Endothelial cell of umbilical vein (primary cell): ENCODE measurements around the gene LRP3.

Experiments used
- EZH2 ChIP-seq: IDR thresholded peaks from 2 replicates; pipeline ENCODE4 v1.6.1; 2012; ENCODE audit warnings: borderline replicate concordance, low read depth, mild to moderate bottlenecking, moderate library complexity, low read length, inconsistent platforms; ENCODE audit not compliant: severe bottlenecking
- FOS ChIP-seq: IDR thresholded peaks from 2 replicates; pipeline ENCODE4 v1.6.1; 2011; ENCODE audit warnings: mild to moderate bottlenecking, low read length, moderate library complexity, borderline replicate concordance; ENCODE audit not compliant: insufficient read depth
- GATA2 ChIP-seq: IDR thresholded peaks from 2 replicates; pipeline ENCODE4 v1.7.0; 2011; ENCODE audit warnings: low read depth, mild to moderate bottlenecking, moderate library complexity, mixed read lengths, low read length; ENCODE audit not compliant: insufficient read length, insufficient read depth
- JUN ChIP-seq: IDR thresholded peaks from 2 replicates; pipeline ENCODE4 v1.6.1; 2011; ENCODE audit warnings: borderline replicate concordance, low read depth; ENCODE audit not compliant: insufficient read length, insufficient read depth
- MAX ChIP-seq: IDR thresholded peaks from 2 replicates; pipeline ENCODE4 v1.6.1; 2011; ENCODE audit not compliant: insufficient read depth, insufficient read length
- MYC ChIP-seq: IDR thresholded peaks from one replicate; pipeline ENCODE4 v1.6.1; 2011; ENCODE audit warnings: mild to moderate bottlenecking, low read depth, low read length
- POLR2A ChIP-seq: IDR thresholded peaks from 2 replicates; pipeline ENCODE4 v1.6.1; 2012; ENCODE audit warnings: low read depth, mild to moderate bottlenecking, control low read depth, low read length
- POLR2AphosphoS5 ChIP-seq: IDR thresholded peaks from 2 replicates; pipeline ENCODE4 v1.6.1; 2012; ENCODE audit warnings: low read depth, mild to moderate bottlenecking, control low read depth, low read length, moderate library complexity; ENCODE audit not compliant: insufficient read depth
- TF ChIP-seq, protein P1 (sequence below), 2 donors: IDR thresholded peaks; 1 replicate in 1 of 2; 2 replicates in 1 of 2; pipeline ENCODE4 v1.5.1; 2011; ENCODE audit warnings: low read length in 2 of 2, mild to moderate bottlenecking in 2 of 2, moderate library complexity in 2 of 2, control low read depth in 1 of 2, inconsistent platforms in 1 of 2, low read depth in 1 of 2; ENCODE audit not compliant: insufficient read depth in 1 of 2; ENCODE audit errors: extremely low read depth in 1 of 2

DNA sequence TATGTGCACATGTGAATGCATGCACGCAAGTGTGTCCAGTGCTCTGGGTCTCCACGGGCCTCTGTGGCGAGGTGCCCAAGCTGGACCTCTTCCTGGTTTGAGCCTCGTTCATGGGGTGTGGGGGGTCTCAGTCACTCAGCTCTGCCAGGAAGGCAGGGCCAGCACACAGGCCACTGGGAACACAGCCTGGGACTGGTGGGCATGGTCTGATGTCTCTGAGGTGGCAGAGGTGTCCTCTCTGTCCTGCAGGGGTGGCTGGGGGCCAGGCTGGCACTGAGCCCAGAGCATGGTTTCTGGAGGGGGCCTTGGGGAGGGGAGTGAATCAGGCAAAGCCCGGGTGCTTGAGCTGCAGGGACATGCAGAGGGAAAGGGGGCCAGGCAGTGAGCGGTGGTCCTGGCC lies 9.4 kb downstream of the LRP3 start:
- TF ChIP-seq POLR2A: no peak
- TF ChIP-seq, protein P1, sequence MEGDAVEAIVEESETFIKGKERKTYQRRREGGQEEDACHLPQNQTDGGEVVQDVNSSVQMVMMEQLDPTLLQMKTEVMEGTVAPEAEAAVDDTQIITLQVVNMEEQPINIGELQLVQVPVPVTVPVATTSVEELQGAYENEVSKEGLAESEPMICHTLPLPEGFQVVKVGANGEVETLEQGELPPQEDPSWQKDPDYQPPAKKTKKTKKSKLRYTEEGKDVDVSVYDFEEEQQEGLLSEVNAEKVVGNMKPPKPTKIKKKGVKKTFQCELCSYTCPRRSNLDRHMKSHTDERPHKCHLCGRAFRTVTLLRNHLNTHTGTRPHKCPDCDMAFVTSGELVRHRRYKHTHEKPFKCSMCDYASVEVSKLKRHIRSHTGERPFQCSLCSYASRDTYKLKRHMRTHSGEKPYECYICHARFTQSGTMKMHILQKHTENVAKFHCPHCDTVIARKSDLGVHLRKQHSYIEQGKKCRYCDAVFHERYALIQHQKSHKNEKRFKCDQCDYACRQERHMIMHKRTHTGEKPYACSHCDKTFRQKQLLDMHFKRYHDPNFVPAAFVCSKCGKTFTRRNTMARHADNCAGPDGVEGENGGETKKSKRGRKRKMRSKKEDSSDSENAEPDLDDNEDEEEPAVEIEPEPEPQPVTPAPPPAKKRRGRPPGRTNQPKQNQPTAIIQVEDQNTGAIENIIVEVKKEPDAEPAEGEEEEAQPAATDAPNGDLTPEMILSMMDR (IDR thresholded peaks at IDR 0.05; ENCODE audit: extremely low read depth in 1 of 2, insufficient read depth in 1 of 2, low read depth in 1 of 2, low read length in 2 of 2): no peak
- TF ChIP-seq EZH2: no peak
- TF ChIP-seq JUN: no peak
- no peak for TF ChIP-seq MAX
- TF ChIP-seq POLR2AphosphoS5: no peak
- TF ChIP-seq FOS: no peak
- TF ChIP-seq MYC: no peak
- TF ChIP-seq GATA2: no peak
